ENCODE data around the gene IL17RB. TPM values are rescaled to one million over a fixed set of nuclear protein-coding genes. Genes with fewer than 3 reads are reported as not detected.

Gene IL17RB
- total RNA-seq, 1 donor from 2014 or later, result 10.5 TPM

- Mint-ChIP-seq H3K27me3 (no peaks in the 10 kb centered on the region), H3K9me3 (no peaks in the 10 kb centered on the region), H3K4me3 (no peak overlapping the region), H3K27ac (no peak overlapping the region), H3K36me3 (no peaks in the 10 kb centered on the region), H3K4me1 (ENCODE audit: unreplicated experiment) (peaks cover 7% of the 10 kb centered on the region)
- TF ChIP-seq CTCF (conservative IDR thresholded peaks at IDR 0.05), result no peak
- no peak for DNase-seq (ENCODE audit: extremely low spot score, unreplicated experiment)
Observed at GRCh38 chr3:53823026-53823955, 23.1 kb upstream of the IL17RB start.

GRCh38 chr3:53823956-53824657 is 22.3 kb upstream of the IL17RB start:
- Mint-ChIP-seq H3K4me1 (ENCODE audit: unreplicated experiment) (peaks cover 7% of the 10 kb centered on the region), H3K27me3 (no peaks in the 10 kb centered on the region), H3K36me3 (no peaks in the 10 kb centered on the region), H3K9me3 (no peaks in the 10 kb centered on the region), H3K27ac (no peak overlapping the region), H3K4me3 (no peak overlapping the region)
- TF ChIP-seq CTCF (conservative IDR thresholded peaks at IDR 0.05), result no peak
- no peak for DNase-seq (ENCODE audit: extremely low spot score, unreplicated experiment)

- Mint-ChIP-seq H3K9me3 (no peaks in the 10 kb centered on the region), H3K36me3 (no peaks in the 10 kb centered on the region), H3K4me3 (no peak overlapping the region), H3K27ac (no peak overlapping the region), H3K4me1 (ENCODE audit: unreplicated experiment) (peaks cover 7% of the 10 kb centered on the region), H3K27me3 (no peaks in the 10 kb centered on the region)
- no peak for DNase-seq (ENCODE audit: extremely low spot score, unreplicated experiment)
- no peak for TF ChIP-seq CTCF (conservative IDR thresholded peaks at IDR 0.05)
Observed at GRCh38 chr3:53824795-53825194, 21.6 kb upstream of the IL17RB start.

- Mint-ChIP-seq H3K27ac (no peak overlapping the region), H3K27me3 (no peaks in the 10 kb centered on the region), H3K4me3 (no peak overlapping the region), H3K9me3 (no peaks in the 10 kb centered on the region), H3K36me3 (no peaks in the 10 kb centered on the region), H3K4me1 (ENCODE audit: unreplicated experiment) (peaks cover 7% of the 10 kb centered on the region)
- no peak for TF ChIP-seq CTCF (conservative IDR thresholded peaks at IDR 0.05)
- DNase-seq (ENCODE audit: extremely low spot score, unreplicated experiment), result no peak
Observed at GRCh38 chr3:53826048-53826447, 20.3 kb upstream of the IL17RB start.

- Mint-ChIP-seq H3K4me1 (ENCODE audit: unreplicated experiment) (peaks cover 10% of the 10 kb centered on the region), H3K36me3 (peaks cover 4% of the 10 kb centered on the region), H3K27me3 (no peaks in the 10 kb centered on the region), H3K27ac (no peak overlapping the region), H3K4me3 (no peak overlapping the region), H3K9me3 (no peaks in the 10 kb centered on the region)
- no peak for TF ChIP-seq CTCF (conservative IDR thresholded peaks at IDR 0.05)
- DNase-seq (ENCODE audit: extremely low spot score, unreplicated experiment), result no peak
Observed at GRCh38 chr3:53828581-53828980, 17.8 kb upstream of the IL17RB start.

All from type B pancreatic cell (in vitro differentiated cells).